ENCODE measurements around the gene LAMB4.

LAMB4 gene

DNA sequence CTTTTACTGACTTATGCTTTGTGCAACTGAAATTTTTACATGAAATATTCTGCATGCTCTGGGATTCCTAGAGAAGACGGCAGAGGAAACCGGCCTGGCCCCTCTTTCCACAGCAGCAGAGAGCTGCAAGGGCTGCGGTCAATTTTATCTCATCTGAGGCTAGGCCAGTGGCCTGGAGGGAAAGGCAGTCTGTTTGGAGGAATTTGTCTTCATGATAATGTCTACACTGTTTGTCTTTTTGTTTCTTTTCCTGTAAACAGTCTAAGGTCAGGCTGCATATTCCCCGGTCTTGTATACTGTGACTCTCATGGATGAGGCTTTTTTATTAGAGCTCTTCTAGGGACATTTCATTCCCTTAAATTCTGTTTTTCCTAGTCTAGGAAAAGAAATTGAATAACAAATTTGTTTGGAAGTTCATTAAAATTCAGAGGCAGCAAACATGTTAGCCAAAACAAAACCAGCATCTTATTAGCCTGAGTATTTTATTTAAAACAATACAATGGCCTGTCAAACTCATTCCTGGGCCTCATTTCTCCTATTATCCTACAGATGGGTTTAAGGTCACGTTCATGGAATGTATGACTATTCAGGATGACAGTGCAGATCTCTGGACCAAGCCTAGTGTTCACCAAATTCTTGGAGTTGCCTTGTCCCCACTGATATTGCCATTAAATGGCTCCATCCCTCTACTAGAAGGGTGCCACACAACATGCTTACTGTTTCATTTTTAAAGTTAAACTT, 26.4 kb downstream of the LAMB4 start:
- no peak for DNase-seq

DNA sequence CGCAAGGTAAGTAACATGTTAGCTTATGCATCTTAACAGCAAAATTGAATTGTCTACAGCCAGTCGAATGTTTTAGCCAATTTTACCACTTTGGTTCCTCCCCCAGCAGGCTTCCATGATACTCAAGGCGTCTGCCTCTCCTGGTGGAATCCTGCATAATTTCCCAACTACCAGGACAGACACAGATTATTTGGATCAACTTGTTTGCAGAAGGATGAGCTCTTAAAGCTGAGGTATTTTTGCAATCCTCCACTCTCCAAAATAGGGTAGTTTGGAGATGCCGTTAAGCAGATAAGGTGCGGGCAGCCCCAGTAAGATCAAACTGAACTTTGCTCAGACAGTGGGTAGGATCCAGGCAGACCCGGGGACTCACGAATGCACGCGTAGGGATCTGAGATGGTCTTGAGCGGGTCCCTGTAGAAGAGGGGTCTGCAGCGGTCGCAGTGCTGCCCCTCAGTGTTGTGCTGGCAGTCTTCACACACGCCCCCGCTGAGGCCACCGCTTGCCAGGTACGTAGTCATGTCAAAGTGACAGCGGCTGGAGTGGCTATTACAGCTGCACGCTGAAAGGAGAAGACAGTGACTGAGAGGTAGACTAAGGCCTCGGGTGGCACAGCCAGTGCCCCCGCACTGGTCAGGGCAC, 27.4 kb downstream of the LAMB4 start:
- DNase-seq = no peak

DNA sequence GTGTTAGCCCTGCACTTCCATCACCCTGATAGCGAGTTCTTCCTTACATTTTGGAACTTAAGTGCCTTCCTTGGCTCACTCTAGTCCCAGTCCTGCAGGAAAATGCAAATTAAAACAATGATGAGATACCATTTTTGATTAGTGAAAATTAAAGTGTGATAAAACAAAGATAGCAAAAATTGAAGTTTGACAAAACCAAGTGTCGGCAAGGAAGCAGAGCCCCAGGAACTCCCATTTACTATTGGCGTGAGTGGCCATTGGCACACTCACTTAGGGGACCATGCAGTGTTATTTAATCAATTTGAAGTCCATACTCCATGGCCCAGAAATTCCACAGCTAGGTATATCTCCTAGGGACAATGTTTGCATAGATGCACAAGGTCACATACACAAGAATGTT, 28.4 kb downstream of the LAMB4 start:
- DNase-seq = no peak

DNA sequence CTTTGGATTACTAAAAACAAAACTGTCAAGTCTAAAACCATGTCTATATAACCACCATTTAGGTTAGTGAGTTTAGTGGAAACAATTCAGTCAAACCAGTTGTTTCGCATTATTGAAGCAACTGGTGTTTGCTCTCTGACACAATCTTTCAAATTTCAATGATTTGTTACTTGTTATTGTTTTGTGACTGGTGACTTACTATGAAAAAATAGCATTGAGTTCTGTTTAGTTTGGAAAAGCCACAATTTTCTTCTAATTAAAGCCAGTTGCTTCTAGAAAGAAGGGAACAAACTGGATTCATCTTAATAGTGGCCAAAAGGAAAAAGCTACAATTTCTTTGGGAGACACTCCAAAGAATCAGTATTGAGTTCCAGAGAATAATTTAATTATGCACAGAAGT, 30.4 kb downstream of the LAMB4 start:
- DNase-seq = no peak

DNA sequence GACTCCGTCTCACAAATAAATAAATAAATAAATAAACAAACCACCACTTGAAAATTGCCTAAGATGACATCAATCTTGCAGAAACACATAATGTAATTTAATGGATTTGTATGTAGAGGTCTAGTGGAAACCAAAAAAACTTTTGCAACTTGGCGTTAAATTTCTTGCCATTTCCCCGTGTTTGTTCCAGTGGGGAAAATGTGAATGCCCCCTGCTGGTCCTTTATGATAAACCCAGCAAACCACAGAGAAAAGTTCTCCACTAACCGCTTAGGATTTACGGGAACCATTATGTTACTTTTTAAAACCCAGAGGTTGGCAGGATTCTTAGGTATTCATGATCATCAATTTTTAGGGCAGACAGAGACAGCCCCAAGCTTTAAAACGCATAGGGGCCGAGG, 32.5 kb downstream of the LAMB4 start:
- DNase-seq = no peak

DNA sequence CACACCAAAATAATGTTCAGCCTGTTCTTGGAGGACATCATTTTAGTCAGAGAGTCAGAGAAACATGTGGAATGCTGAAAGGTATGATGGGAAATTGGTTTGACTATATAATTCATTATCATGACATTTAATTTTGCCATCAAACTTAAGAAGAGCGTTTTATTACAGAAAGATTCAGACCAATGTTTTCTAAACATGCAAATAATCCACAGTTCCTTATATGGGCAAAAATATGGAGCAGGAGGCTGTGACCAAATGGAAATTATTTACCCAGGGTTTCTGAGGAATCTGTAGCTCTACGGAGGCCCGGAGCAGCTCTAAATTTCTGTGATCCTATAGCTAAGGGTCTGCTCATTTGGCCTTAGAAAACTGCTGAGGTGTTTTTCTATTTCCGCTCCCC, 33.2 kb downstream of the LAMB4 start:
- DNase-seq = no peak

DNA sequence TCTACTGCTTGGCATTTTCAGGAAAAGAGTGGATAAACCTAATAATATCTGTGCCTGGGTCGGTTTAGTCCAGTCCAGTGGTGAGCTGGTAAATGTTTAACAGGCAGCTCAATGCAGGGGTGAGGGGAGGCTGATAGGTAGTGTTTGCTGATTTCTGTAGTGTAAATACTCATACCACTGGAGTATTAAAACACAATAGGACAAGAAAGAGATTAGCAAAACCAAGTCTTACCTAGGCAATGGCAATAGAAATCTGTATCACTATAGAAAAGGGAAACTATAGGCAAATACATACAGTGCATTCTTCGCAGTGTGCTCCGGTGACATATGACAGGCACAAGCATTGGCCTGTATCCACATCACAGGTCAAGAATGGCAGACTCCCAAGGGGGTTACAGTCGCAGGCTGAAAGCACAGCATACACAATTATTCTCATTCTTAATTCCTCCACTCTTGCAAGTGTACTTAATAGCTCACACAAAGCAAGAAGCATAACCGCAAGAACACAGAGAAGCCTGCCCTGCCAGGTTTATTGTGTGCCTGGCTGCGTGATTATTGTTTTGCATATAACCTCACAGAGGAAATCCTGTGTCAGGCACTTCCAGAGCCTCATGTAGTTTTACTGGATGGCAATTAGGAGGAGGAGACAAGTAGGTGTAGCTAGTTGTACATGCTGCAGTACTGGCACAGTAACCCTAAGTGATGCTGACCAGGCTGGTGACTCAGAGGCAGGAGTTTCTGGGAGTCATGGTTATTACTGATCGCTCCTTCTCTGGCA, 35.0 kb downstream of the LAMB4 start:
- DNase-seq = peak; percentile 3

DNA sequence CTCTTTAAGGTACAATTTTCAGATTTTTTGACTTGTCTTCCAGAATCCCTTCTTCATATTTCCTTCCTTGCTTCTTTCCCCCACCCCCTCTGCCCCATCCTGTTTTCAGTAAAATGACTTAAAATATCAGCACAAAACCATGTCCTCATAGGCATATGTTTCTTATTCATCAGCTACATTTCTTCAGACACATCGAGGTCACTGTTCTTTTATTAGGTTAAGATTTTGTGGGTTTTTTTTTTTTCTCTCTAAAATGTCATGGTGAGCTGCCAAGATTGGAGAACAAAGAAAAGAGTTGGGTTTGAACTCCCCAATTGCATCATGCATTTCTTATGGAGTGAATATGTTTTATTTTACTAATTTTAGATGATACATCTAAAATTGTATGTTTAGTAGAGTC, 35.8 kb downstream of the LAMB4 start:
- DNase-seq = no peak

DNA sequence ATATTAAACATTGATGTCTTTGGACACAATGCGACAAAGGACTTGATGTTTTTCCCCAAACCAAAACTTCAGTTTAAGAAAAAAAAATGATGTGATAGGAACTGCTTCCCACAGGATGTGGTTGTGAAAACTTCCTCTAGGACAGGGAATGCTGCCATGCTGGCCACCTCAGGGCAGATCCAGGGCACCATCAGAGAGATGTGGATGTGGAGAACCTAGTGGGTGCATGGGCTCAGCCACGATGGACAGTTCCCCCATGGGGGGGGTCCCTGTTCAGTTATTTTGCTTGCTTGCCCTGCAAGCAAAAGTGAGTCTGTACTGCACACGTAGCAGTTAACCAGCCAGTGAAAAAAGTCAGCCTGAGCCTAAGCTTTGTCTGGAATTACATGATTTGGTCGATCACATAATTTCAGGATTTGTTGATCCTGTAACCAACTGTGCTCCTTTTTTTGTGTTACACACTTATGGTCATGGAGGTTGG, 36.3 kb downstream of the LAMB4 start:
- no peak for DNase-seq

DNA sequence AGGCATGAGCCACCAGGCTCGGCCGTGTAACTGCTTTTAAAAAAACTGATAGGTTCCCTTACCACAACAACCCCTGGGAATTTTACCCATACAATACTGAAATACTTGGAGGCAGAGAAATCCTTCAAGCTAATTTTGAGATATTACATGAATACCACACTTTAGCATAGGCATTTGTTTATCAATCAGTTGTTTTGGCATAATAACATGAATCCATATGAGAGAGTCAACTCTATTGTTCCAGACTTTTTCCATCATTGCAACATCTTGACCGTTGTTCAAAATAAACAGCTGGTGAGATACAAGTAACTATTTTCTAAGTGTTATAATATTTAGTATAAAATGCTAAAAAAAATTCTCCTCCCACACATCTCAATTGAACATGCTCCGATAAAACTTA, 36.8 kb downstream of the LAMB4 start:
- DNase-seq = no peak

DNA sequence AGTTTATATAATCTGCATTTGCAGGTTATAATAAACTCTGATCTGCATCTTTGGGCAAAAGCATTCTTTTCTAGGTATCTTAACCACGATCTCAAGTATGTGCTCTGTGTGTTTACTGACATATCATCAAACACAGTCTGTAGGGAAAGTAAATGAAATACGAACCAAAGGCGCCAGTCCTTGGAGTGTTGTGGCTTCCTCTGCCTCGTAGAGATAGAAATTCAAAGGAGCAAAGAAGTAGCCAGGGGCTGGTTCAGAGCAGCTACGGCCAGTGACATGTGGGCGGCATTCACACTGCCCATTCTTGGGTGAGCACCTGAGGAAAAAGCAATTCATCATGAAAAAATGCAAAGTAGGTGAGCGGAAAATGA, 38.7 kb downstream of the LAMB4 start:
- no peak for DNase-seq

DNA sequence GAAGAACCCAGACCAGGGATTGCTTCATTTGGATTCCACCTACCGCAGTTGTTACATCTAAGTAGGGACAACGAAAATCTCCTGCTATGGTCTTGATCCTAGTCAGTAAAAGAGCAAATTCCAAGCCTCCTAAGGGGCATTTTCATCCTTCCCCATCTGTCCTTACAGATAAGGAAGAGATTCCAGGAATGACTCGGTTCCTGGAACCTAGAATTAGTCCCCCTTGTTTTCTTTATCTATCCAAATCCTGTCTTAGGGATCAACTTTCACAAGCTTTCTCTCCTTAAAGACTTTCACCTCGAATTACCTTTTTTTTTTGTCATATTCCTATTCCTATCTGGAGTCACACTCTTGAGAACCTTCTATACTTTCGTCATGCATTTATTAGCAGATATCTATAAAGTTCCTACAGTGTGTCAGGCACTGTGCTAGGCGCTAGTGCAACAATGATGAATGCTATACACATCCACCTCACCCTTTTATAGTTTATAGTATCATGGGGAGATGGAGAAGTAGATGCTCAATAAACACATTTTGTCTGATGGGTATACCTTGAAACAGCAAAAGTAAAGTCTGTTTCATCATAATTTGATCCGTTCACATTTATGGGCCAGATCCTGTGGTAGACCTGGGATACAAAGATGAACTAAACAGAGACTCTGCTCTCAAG, 39.2 kb downstream of the LAMB4 start:
- DNase-seq = no peak

DNA sequence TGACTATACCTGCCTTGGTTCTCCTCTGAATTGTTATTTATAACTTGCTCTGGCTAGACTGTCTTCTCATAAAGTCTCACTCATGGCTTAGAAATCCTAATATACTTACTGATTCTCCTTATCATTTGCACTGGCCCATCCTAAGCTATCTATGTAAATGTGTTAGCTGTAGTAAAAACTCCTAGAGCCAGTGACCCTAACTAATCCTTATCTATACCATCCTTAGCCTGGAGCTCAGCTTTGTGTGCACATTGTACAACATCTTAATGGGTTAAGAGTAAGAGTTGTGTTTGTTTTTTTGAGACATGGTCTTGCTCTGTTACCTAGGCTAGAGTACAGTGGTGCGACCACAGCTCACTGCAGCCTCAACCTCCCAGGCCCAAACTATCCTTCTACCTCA, 40.8 kb downstream of the LAMB4 start:
- DNase-seq = no peak

DNA sequence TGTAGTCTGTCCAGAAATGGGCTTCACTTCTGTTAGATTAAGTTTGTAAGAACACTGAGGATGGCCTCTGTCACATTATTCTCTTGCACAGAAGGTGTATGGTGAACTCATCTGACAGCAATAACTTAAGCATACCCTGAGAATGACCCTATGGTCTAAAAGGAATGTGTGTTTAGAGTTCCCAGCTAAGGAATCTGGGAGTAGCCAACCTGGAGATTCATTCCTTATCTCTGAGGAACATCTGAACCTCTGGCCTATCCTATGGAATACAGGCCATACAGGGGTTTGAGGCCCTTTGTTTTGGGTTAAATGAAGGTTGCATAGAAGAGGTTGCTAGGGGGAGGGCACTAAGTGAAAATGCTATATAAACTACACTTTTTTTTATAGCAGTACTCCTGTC, 41.4 kb downstream of the LAMB4 start:
- DNase-seq = no peak

DNA sequence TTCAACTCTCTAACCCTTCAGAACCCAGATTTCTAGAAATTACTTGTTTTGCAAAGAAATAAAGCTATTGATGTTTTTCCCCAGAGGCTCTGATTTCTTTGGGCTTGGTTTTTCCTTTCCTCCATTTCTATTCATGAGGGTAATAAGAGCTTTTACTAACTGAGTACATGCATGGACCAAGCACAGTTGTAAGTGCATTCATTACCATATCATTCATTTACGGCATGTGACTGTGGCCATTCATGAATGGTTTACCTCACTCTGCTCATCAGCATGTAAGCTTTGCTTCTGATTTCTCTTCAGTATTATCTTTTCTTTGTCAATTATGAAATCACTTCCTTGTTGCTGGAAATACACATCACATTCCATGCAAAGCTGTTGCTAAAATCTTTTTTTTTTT, 42.4 kb downstream of the LAMB4 start:
- DNase-seq = no peak

DNA sequence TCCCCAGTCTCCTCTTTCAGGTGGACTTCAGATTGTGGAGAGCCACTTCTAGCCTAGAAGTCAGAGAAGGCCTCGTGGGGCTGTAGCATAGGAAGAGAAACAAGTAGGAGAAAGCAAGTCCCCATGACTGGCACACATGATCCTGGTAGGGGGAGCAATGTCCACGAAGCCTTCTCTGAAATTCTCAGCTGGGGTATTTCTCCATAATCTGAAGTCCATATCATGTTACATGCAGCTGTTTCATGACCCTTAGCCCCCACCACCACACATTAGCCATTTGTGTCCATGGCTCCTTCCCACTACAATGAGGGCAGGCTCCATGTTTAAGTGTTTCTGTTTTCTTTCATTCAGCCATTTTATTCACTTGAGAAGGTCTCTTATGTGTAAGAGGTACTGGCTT, 43.2 kb downstream of the LAMB4 start:
- no peak for DNase-seq

DNA sequence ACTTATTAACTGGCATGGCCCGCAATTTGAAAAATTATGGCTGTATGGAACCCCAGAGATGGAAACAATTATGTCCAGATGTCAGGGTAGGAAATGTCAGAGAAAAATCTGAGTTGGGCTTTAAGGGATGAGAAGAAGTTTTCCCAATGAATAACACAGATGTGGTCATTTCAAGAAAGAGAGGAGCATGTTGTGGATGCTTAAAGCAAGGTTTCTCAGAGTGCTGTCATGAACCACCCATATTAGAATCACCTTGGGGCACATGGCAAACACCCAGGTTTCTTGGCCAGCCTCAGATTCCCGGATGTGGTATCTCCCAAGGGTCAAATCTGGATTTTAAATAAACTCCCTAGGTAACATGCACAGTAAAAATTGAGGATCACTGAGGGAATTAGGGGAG, 43.6 kb downstream of the LAMB4 start:
- DNase-seq = no peak

DNA sequence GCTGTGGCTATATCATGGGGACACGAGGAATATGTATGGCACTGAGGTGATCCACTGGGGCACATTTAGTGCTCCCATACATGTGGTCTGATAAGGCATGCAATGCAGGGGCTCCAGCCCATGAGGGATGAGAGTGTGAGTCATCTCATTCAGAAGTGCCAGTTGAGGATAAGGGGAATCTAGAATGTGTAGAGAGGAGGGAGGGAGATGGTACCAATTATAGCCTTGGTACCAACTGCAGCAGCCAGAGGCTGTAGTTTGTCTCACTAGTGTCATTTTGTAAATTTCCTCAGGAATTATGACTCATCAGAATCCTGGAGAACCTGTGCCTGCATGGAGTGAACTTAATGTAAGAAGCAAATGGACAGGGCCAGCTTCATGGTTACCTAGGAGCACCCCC, 46.2 kb downstream of the LAMB4 start:
- no peak for DNase-seq

DNA sequence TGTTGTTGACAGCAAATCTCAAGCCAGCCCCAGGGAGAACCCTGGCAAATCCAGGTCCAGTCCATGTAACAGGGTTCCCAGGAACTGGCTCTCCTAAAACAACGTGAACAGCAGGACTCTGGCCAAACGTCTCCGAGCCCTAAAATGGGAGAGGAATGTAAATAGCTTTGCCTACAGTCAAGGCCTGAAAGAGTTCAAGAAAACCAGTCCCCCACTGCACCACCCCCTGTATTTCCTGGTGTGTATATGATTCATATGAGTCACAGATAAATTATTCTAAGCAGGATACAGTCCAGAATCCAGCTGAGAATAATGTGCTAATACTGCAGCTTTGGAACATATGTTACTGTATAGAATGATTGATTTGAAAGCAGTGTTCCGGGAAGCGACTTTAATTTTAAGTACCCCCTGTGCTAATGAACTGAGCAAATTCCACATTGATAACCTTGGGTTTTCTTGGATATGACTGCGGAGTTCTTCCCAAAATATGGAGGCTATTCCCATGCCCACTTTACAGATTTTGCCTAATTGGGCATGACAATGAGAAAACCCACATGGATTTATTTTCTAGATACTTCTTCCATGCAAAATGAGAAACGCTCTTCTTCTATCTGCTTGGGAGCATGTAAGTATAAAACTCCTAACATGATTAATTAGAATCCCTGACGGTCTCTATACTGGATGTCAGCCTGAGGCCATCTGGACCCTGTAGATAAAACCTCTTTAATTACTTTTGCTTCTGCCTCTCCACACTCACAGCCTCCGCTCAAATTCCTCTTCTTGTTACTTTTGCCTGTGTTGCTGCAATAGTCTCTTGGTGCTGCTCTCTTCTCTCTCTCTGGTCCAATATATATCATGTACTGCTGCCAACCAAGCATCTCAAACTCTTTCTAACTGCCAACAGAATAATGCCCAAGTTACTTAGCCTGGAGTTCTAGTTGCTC, 50.2 kb downstream of the LAMB4 start:
- DNase-seq = no peak

DNA sequence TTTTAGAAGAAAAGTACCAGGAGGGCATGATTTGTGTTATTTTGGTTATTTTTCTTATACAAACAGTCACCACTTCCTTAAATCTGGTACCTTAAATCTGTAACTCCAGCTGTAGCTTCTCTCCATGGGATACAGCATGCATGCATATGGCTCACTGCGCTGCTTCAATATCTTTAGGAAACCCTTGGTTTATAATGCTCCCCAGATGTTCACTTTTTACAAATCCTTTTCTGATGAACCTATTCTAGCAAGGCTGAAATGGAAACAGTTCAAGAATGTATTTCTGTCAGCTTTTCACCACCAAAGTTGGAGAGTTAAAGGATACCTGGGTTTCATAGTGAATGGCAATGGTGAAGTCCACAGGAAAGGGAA, 50.9 kb downstream of the LAMB4 start:
- no peak for DNase-seq

DNA sequence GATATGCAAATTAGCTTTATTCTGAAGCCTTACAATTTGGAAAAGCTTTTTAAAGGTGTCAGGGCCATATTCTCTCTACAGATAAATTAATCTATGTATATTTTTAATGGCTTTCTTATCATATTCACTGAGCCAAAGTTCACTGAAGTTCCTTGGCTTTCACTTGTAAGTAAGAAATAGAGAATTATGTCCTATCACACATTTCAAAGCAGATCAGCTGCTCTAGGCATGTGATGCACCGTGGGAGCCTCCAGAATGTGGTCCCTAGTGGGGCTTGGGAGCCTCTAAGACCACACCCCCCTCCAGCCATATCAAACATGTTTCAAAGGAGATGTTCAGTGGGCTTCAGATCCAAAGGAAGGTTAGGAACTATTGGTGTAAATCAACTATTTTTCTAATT, 51.5 kb downstream of the LAMB4 start:
- no peak for DNase-seq

DNA sequence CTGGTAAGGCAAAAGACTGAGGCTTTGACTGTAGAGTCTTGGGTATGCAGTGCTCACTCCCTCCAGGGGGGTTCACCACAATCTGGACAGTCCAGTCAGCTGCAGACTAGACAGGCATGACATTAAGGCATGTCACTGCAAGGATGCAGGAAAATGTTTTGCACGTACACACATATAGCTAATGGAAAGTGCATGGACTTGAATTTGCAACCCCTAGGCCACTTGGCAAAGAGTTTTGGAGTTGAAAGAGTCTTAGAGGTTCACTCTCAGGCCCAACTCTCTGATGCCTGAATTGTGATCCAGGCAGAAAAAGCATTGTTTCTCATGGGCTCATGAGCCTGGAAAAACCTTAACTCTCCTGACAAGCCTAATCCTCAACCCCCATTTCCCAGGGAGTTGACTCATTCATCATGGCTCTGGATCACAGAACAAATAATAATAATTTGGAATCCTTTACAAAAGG, 51.9 kb downstream of the LAMB4 start:
- DNase-seq = no peak
